SU-DHL-6 (cell line): Measurements from ENCODE around the gene TRMU.

Experiments used
- H2AFZ ChIP-seq: fragments of 200-600 bp; sonication (generic); 2 replicates; pipeline ENCODE4 v1.6.1; 2014; ENCODE audit warnings: low read depth, mild to moderate bottlenecking, moderate library complexity, mixed read lengths, antibody characterized with exemption, low read length; ENCODE audit not compliant: severe bottlenecking
- H3F3A ChIP-seq: fragments of 200-600 bp; shearing (Covaris generic); 2 replicates; pipeline ENCODE4 v1.6.0; 2016; ENCODE audit warnings: antibody characterized with exemption, mild to moderate bottlenecking; ENCODE audit not compliant: insufficient read depth
- H3K27ac ChIP-seq: fragments of 200-600 bp; sonication (generic); 2 replicates; pipeline ENCODE4 v1.5.1; 2016; ENCODE audit warnings: low read depth, mild to moderate bottlenecking, low read length, moderate library complexity, mixed read lengths
- H3K27me3 ChIP-seq: fragments of 200-600 bp; sonication (generic), shearing (Covaris generic); 2 replicates; pipeline ENCODE4 v1.6.0; 2014; ENCODE audit warnings: mild to moderate bottlenecking, low read length
- H3K36me3 ChIP-seq: fragments of 200-600 bp; sonication (generic); 2 replicates; pipeline ENCODE4 v1.6.1; 2014; ENCODE audit warnings: mild to moderate bottlenecking, low read length, mixed read lengths
- H3K4me2 ChIP-seq: fragments of 300-600, 200-600 bp; shearing (Covaris generic), sonication (generic); 2 replicates; pipeline ENCODE4 v1.6.0; 2014; ENCODE audit warnings: low read length, low read depth, mild to moderate bottlenecking; ENCODE audit not compliant: poor library complexity, severe bottlenecking
- H3K4me3 ChIP-seq: fragments of 200-600 bp; sonication (generic); 2 replicates; pipeline ENCODE4 v1.5.1; 2014; ENCODE audit warnings: antibody characterized with exemption, low read length, mild to moderate bottlenecking, mixed read lengths; ENCODE audit not compliant: insufficient read depth, poor library complexity, severe bottlenecking
- H3K79me2 ChIP-seq: fragments of 200-600 bp; sonication (generic); 2 replicates; pipeline ENCODE4 v1.6.1; 2014; ENCODE audit warnings: mild to moderate bottlenecking, low read length, moderate library complexity; ENCODE audit not compliant: insufficient read depth
- H3K9ac ChIP-seq: fragments of 200-600 bp; sonication (generic); 2 replicates; pipeline ENCODE4 v1.7.0; 2014; ENCODE audit warnings: mild to moderate bottlenecking, low read length
- H3K9me2 ChIP-seq: fragments of 200-600 bp; sonication (generic); replicated peaks from 2 replicates; pipeline ENCODE4 v1.6.1; 2014; ENCODE audit warnings: low read length; ENCODE audit not compliant: insufficient read depth
- H3K9me3 ChIP-seq: fragments of 200-600 bp; sonication (generic); 2 replicates; pipeline ENCODE4 v1.6.1; 2014; ENCODE audit warnings: low read length, mixed read lengths; ENCODE audit not compliant: insufficient read depth
- H4K20me1 ChIP-seq: fragments of 200-600 bp; sonication (generic); 2 replicates; pipeline ENCODE4 v1.6.1; 2014; ENCODE audit warnings: low read depth, mild to moderate bottlenecking, antibody characterized with exemption, low read length, moderate library complexity, mixed read lengths
- CTCF ChIP-seq: fragments of 200-600 bp; sonication (generic); IDR thresholded peaks from one replicate; pipeline ENCODE4 v1.5.1; 2017; ENCODE audit warnings: antibody characterized with exemption, mild to moderate bottlenecking, low read length, moderate library complexity; ENCODE audit not compliant: insufficient read depth, poor library complexity, severe bottlenecking
- EZH2phosphoT487 ChIP-seq: fragments of 200-600 bp; sonication (generic), shearing (Covaris generic); conservative IDR thresholded peaks from 2 replicates; pipeline ENCODE4 v1.6.1; 2018; ENCODE audit warnings: mild to moderate bottlenecking, antibody characterized with exemption, low read length, moderate library complexity, mixed read lengths

TRMU gene

GRCh38 chr22:46351131-46351735 lies 15.7 kb downstream of the TRMU start:
- no peak overlapping the region for H2AFZ ChIP-seq
- no peaks in the 10 kb centered on the region for H4K20me1 ChIP-seq
- H3K27me3 ChIP-seq = no peaks in the 10 kb centered on the region
- no peaks in the 10 kb centered on the region for H3F3A ChIP-seq
- no peaks in the 10 kb centered on the region for H3K9me3 ChIP-seq
- no peaks in the 10 kb centered on the region for H3K79me2 ChIP-seq
- TF ChIP-seq CTCF (no peak), EZH2phosphoT487 (no peak)
- H3K9me2 ChIP-seq = no peaks in the 10 kb centered on the region
- H3K4me2 ChIP-seq = no peak overlapping the region
- H3K27ac ChIP-seq = no peak overlapping the region
- H3K9ac ChIP-seq = no peak overlapping the region
- no peak overlapping the region for H3K4me3 ChIP-seq
- no peaks in the 10 kb centered on the region for H3K36me3 ChIP-seq

- Histone ChIP-seq H3K79me2 (no peaks in the 10 kb centered on the region), H2AFZ (no peak overlapping the region), H3K9me2 (no peaks in the 10 kb centered on the region), H3K36me3 (no peaks in the 10 kb centered on the region), H3F3A (no peaks in the 10 kb centered on the region), H3K4me3 (no peak overlapping the region), H3K9me3 (no peaks in the 10 kb centered on the region), H3K27ac (no peak overlapping the region), H3K27me3 (no peaks in the 10 kb centered on the region), H3K4me2 (no peak overlapping the region), H3K9ac (no peak overlapping the region), H4K20me1 (no peaks in the 10 kb centered on the region)
- no peak for TF ChIP-seq EZH2phosphoT487
- TF ChIP-seq CTCF = no peak
These were observed 16.3 kb downstream of the TRMU start for GRCh38 chr22:46351767-46352166.

GRCh38 chr22:46352276-46352675 lies 16.8 kb downstream of the TRMU start:
- no peak for TF ChIP-seq CTCF
- TF ChIP-seq EZH2phosphoT487 = no peak
- Histone ChIP-seq H3F3A (no peaks in the 10 kb centered on the region), H3K79me2 (no peaks in the 10 kb centered on the region), H3K27me3 (no peaks in the 10 kb centered on the region), H3K9me2 (no peaks in the 10 kb centered on the region), H3K27ac (no peak overlapping the region), H2AFZ (no peak overlapping the region), H3K4me3 (no peak overlapping the region), H3K9me3 (no peaks in the 10 kb centered on the region), H3K36me3 (no peaks in the 10 kb centered on the region), H3K9ac (no peak overlapping the region), H3K4me2 (no peak overlapping the region), H4K20me1 (no peaks in the 10 kb centered on the region)
